HG02571 (cell line): Measurements from ENCODE around the gene ZNF821.
"Not testable (repeated sequence)": the region's sequence is repeated elsewhere in the genome, so short reads cannot be mapped to it uniquely, and the experiment has no call there.

ENCODE experiments used
- ATAC-seq: cut with Tn5 transposase; IDR thresholded peaks from one replicate; pipeline ENCODE4 v1.9.1; 2021; ENCODE audit warnings: mild to moderate bottlenecking, moderate library complexity; ENCODE audit not compliant: unreplicated experiment

Gene ZNF821

GRCh38 chr16:71883849-71884638 is at the start of gene ZNF821:
Gene ZNF821, minus strand, starts transcription at chr16:71884182. Its CDS starts 4,236 bp downstream, at chr16:71879946.
- ATAC-seq = peak; percentile 48

GRCh38 chr16:71933017-71933416 is 49.0 kb upstream of the ZNF821 start:
- no peak for ATAC-seq

GRCh38 chr16:71931599-71931998 is 47.6 kb upstream of the ZNF821 start:
- no peak for ATAC-seq

DNA sequence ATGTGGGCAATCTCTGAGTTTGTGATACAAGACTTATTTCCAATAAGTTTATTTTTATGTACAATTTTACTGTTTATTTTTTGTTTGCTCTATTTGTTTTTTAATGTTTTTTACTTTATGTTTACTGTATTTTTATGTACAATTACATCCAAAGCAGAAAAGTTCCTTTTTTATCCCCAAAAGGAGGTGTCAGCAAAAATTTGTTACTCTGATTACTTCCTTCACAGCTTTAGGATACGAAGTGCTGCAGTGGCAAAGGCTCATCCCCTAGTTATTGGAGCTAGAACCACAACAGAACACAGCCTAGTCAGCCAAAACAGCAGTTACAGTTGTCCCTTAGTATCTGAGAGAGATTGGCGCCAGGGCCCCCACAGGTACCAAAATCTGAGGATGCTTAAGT is 47.0 kb upstream of the ZNF821 start:
- no peak for ATAC-seq

DNA sequence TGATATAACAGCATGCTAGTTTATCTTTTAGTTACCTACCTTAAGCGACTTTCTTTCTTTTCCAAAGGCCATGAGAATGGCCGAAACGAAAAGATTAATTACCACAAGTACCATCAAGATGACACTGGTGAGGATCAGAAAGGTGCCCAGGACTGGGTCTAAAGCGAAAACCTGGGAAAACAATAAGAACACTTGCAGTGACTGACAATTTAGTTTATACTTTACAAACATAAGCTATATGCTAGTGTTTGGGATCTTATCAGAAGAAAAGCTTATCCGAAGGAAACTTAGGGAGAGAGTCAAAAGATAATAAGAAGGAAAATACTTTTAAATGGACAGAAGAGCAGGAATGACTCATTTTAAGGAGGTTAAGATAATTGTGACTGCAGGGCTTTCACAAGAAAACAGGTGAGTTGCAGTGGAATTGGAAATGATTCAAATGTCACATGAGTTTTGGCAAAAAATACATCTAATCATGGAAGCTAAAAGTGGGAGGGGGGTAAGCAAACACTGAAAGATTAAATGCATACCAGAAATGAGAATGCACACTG is 46.1 kb upstream of the ZNF821 start:
- ATAC-seq = no peak

DNA sequence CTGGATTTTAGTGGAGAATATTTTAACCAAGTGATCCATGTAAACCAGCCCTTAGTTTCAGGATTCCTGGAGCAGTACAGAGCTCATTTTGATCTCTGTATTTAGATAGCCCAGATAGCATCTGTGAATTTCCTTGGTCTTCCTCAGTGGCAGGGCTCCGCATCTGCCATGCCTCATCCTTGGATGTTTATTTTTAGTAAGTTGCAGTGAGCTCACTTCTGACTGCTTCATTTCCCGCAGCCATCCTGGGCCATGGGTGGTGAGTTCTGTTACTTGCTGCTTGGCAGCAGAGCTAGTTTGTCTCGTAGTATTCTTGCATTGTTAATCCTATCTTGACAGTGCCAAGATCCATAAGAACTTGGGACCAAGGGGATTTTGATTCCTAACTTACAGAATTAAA is 45.1 kb upstream of the ZNF821 start:
- no peak for ATAC-seq

GRCh38 chr16:71927787-71928186 is 43.8 kb upstream of the ZNF821 start:
- no peak for ATAC-seq

DNA sequence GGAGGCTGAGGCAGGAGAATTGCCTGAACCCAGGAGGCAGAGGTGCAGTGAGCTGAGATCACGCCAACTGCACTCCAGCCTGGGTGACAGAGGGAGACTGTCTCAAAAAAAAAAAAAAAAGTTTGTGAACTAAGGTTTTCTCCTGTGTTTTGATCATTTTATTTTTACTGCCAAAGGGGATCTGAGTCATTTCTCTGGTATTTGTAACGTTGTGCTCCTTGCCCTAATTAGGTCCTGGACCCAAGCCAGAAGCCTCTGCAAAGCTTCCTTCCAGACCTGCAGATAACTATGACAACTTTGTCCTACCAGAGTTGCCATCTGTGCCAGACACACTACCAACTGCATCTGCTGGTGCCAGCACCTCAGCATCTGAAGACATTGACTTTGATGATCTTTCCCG is 43.4 kb upstream of the ZNF821 start:
- no peak for ATAC-seq

DNA sequence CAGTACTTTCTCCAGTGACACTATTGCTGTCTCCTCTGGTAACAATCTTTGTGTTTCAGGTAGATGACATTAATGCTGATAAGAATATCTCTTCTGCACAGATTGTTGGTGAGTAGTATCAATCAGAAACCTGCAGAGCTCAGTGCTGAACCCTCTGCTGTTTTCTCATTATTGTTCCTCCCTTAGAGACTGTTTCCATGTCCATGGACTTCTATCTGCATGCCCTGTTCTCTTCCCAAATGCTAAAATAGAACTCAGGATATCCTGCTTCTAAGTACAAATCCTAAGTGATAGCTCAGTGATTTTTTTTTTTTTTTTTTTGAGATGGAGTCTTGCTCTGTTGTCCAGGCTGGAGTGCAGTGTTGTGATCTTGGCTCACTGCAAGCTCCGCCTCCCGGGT is 40.7 kb upstream of the ZNF821 start:
- ATAC-seq = no peak

GRCh38 chr16:71923941-71924690 is 40.1 kb upstream of the ZNF821 start:
- no peak for ATAC-seq

GRCh38 chr16:71920658-71921057 is 36.7 kb upstream of the ZNF821 start:
- ATAC-seq = no peak

GRCh38 chr16:71919035-71919434 is 35.1 kb upstream of the ZNF821 start:
- ATAC-seq = no peak

GRCh38 chr16:71917900-71918299 is 33.9 kb upstream of the ZNF821 start:
- ATAC-seq = no peak

GRCh38 chr16:71916397-71916920 is 32.5 kb upstream of the ZNF821 start:
- ATAC-seq = no peak

- ATAC-seq = no peak
Observed at GRCh38 chr16:71915350-71915749, 31.4 kb upstream of the ZNF821 start.

DNA sequence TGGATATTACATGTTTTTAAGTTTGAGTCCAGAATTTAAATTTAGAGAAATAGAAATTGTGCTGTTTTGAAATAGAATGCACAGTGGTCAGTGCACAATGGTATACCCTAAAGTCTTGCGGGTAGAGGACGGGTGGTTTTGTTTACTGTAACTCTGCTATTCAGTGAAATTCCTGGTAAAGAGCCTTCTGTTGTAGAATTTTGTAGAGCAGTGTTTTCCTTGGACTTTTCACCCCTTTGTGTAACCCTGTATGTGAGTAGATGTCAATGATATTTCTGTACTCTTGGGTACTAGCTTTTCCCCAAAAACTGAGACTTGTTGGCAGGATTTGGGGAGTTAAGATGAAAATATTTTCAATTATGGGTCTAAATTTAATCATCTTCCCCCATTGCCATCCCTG is 30.8 kb upstream of the ZNF821 start:
- no peak for ATAC-seq

DNA sequence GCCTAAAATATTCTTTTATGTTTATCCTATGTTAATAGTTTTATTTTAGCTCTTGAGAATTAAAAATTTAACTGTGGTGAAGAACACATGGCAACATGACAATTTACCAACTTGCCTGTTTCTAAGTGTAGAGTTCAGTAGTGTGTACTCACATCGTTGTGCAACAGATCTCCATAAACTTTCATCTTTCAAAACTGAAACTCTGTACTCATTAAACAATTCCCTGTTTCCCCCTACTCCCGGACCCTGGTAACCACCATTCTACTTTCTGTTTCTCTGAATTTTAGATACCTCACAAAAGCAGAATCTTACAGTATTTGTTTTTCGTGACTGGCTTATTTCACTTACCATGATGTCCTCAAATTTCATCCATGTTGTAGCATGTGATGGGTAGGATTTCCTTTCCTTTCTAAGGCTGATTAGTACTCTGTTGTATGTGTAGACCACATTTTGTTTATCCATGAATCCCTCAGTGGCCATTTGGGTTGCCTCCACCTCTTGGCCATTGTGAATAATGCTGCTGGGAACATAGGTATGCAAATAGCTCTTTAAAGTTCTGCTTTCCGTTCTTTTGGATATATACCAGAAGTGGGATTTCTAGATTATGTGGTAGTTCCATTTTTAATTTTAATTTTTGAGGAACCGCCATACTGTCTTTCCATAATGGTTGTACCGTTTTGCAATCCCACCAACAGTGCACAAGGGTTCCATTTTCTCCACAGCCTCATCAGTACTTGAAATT is 28.7 kb upstream of the ZNF821 start:
- no peak for ATAC-seq

DNA sequence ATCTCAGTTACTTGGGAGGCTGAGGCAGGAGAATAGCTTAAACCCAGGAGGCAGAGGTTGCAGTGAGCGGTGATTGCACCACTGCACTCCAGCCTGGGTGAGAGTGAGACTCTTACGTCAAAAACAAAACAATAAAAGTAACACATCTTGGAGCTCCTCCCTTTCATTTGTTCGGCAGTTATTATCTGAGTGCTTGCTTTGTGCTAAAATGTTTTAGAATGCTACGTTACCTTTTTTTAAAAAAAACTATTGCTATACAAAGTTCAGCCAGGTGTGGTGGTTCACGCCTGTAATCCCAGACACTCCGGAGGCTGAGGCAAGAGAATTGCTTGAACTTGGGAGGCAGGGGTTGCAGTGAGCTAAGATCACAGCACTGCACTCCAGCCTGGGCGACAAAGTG is 27.1 kb upstream of the ZNF821 start:
- ATAC-seq = no peak

GRCh38 chr16:71905765-71906164 is 21.8 kb upstream of the ZNF821 start:
- ATAC-seq = not testable (repeated sequence)

- ATAC-seq = no peak
Observed at GRCh38 chr16:71904239-71904638, 20.3 kb upstream of the ZNF821 start.

GRCh38 chr16:71903608-71904007 is 19.6 kb upstream of the ZNF821 start:
- no peak for ATAC-seq
